Loucy (cell line): ENCODE measurements around the gene TRIM31.

Source experiments
- H2AFZ ChIP-seq: fragments of 200-600 bp; sonication (generic); 2 replicates; pipeline ENCODE4 v1.6.0; 2016; ENCODE audit warnings: antibody characterized with exemption, mild to moderate bottlenecking, low read length, moderate library complexity
- H3F3A ChIP-seq: fragments of 200-600 bp; 2 replicates; pipeline ENCODE4 v1.6.0; 2016; ENCODE audit warnings: antibody characterized with exemption, low read depth, mild to moderate bottlenecking
- H3K27me3 ChIP-seq: fragments of 200-600 bp; sonication (generic); 2 replicates; pipeline ENCODE4 v1.6.1; 2014; ENCODE audit warnings: low read length, mild to moderate bottlenecking; ENCODE audit not compliant: insufficient read depth, poor library complexity, severe bottlenecking
- H3K36me3 ChIP-seq: fragments of 200-600 bp; sonication (generic); 2 replicates; pipeline ENCODE4 v1.6.1; 2016; ENCODE audit warnings: low read length; ENCODE audit not compliant: insufficient read depth
- H3K4me1 ChIP-seq: fragments of 200-600 bp; sonication (generic); 2 replicates; pipeline ENCODE4 v1.5.1; 2014; ENCODE audit warnings: low read length, mild to moderate bottlenecking; ENCODE audit not compliant: insufficient read depth, poor library complexity, severe bottlenecking
- H3K4me2 ChIP-seq: fragments of 200-600 bp; sonication (generic); 2 replicates; pipeline ENCODE4 v1.6.0; 2014; ENCODE audit warnings: antibody characterized with exemption, low read length, low read depth, mild to moderate bottlenecking; ENCODE audit not compliant: poor library complexity, severe bottlenecking
- H3K4me3 ChIP-seq: fragments of 200-600 bp; sonication (generic); 2 replicates; pipeline ENCODE4 v1.5.1; 2014; ENCODE audit warnings: low read length, mild to moderate bottlenecking, mixed read lengths; ENCODE audit not compliant: poor library complexity, severe bottlenecking
- H3K79me2 ChIP-seq: fragments of 200-600 bp; sonication (generic); 2 replicates; pipeline ENCODE4 v1.6.1; 2014; ENCODE audit warnings: low read length; ENCODE audit not compliant: insufficient read depth
- H3K9ac ChIP-seq: fragments of 200-600 bp; sonication (generic); 2 replicates; pipeline ENCODE4 v1.6.0; 2014; ENCODE audit warnings: mild to moderate bottlenecking, low read depth, low read length, moderate library complexity; ENCODE audit not compliant: poor library complexity, severe bottlenecking
- H3K9me2 ChIP-seq: fragments of 200-600 bp; sonication (generic); replicated peaks from 2 replicates; pipeline ENCODE4 v1.6.1; 2016; ENCODE audit warnings: low read depth, low read length, mixed read lengths
- H3K9me3 ChIP-seq: fragments of 200-600 bp; sonication (generic); 2 replicates; pipeline ENCODE4 v1.6.1; 2014; ENCODE audit warnings: mild to moderate bottlenecking, antibody characterized with exemption, low read length, low read depth; ENCODE audit not compliant: insufficient read depth
- H4K20me1 ChIP-seq: fragments of 200-600 bp; sonication (generic); 2 replicates; pipeline ENCODE4 v1.6.0; 2014; ENCODE audit warnings: antibody characterized with exemption, low read length, mild to moderate bottlenecking; ENCODE audit not compliant: insufficient read depth, poor library complexity, severe bottlenecking
- CTCF ChIP-seq: fragments of 200-600 bp; sonication (generic); conservative IDR thresholded peaks from 2 replicates; pipeline ENCODE4 v1.5.1; 2014; ENCODE audit warnings: mild to moderate bottlenecking, antibody characterized with exemption, low read length
- EZH2phosphoT487 ChIP-seq: fragments of 200-600 bp; IDR thresholded peaks from 2 replicates; pipeline ENCODE4 v1.6.1; 2018; ENCODE audit warnings: antibody characterized with exemption, mild to moderate bottlenecking, moderate library complexity, borderline replicate concordance

Gene TRIM31

DNA sequence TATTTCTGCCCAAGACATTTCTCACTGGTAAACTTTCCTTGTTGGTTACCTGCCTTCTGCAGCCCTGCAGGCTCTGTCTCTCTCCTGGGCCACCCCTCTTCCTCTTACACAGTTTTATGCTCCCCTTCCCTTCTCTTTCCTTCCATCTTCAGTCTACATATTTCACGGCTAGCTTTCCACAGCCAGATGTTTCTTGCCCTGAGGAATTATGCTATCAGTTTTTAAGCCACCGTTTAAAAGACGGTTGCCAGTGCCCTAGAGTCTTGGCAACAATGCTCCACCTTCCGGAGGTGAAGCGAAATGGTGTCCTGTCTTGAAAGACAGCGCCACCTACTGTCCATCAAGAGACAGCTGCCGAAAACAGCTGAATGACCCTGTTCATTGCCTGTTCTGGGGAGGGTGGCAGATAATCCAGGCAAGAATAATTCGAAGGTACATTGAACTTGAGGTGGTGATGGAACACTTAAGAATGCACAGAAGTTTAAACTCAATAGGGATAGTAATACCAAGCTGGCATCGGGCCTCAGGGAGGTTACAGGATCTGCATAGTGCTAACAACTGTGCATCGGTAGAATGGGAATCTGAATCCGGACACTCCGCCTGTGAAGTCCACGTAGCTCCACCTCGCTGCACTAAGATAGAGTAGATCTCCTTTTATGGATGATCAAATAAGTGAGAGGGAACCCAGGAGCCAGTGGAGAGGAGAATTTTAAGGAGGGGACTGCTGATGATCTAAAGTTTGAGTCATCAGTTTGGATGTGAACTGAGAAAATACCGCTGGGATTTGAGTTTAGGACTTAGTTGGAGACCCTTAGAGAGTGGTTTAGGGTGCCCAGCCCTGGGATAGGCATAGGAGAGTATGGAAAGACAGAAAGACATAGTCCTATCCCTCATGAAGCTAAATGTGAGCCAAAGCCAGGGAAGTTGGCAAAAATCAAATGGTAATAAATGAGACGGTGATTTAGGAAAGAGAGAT is 18.3 kb upstream of the TRIM31 start:
- H3K9me3 ChIP-seq: no peaks in the 10 kb centered on the region
- peak overlapping the region; percentile 55 for H3K9ac ChIP-seq
- H3K27me3 ChIP-seq: no peaks in the 10 kb centered on the region
- peak overlapping the region; percentile 96 for H2AFZ ChIP-seq
- H3K4me1 ChIP-seq: peaks cover 14% of the 10 kb centered on the region
- H3K4me3 ChIP-seq: peak overlapping the region; percentile 40
- no peaks in the 10 kb centered on the region for H3K79me2 ChIP-seq
- TF ChIP-seq EZH2phosphoT487: no peak
- TF ChIP-seq CTCF: peak; percentile 100
- no peaks in the 10 kb centered on the region for H3K36me3 ChIP-seq
- no peaks in the 10 kb centered on the region for H3K9me2 ChIP-seq
- no peaks in the 10 kb centered on the region for H4K20me1 ChIP-seq
- peak overlapping the region; percentile 56 for H3K4me2 ChIP-seq
- no peaks in the 10 kb centered on the region for H3F3A ChIP-seq

DNA sequence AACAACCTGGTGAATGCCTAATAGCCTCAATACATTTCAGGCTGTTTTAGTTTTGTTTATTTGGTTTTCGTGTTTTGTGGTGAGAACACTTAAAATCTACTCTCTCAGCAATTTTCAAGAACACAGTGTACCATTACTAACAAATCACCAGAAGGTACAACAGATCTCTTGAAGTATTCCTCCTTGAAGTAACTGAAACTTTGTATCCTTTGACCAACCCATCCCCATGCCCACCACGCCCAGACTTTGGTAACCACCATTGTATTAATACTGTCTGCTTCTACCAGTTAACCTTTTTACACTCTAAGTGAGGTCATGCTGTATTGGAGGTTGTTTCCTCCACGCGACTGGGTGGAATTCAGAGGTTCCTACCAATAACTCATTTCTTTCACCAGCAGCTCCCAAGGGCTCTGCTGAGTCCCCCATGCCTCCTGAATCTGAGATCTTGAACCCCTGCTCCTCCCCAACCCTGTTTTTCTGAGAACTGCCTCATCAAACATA is 17.3 kb upstream of the TRIM31 start:
- H3K27me3 ChIP-seq: no peaks in the 10 kb centered on the region
- H3K4me3 ChIP-seq: peak overlapping the region; percentile 40
- H3K4me2 ChIP-seq: peak overlapping the region; percentile 56

More for the DNA sequence above, 17.3 kb upstream of the TRIM31 start:
- Histone ChIP-seq H3K4me1 (peaks cover 8% of the 10 kb centered on the region), H3K36me3 (no peaks in the 10 kb centered on the region), H3F3A (no peaks in the 10 kb centered on the region), H3K79me2 (no peaks in the 10 kb centered on the region), H2AFZ (peak overlapping the region; percentile 96), H3K9ac (peak overlapping the region; percentile 55), H3K9me2 (no peaks in the 10 kb centered on the region), H3K9me3 (no peaks in the 10 kb centered on the region), H4K20me1 (no peaks in the 10 kb centered on the region)
- TF ChIP-seq EZH2phosphoT487 (no peak), CTCF (no peak)
